SK-N-SH (cell line): ENCODE data around the gene PRSS56.

Source experiments
- MAX ChIP-seq: IDR thresholded peaks from 2 replicates; pipeline ENCODE4 v1.4.0; 2012; ENCODE audit warnings: low read depth
- POLR2AphosphoS5 ChIP-seq: IDR thresholded peaks from 2 replicates; pipeline ENCODE4 v1.6.1; 2012; ENCODE audit warnings: low read depth, low read length
- SMC3 ChIP-seq: IDR thresholded peaks from 2 replicates; pipeline ENCODE4 v1.6.1; 2012; ENCODE audit warnings: low read depth, low read length, improper control_type of control experiment
- TF ChIP-seq, protein P1 (sequence below): fragments of 200-600 bp; sonication (generic); IDR thresholded peaks from 2 replicates; pipeline ENCODE4 v1.6.1; 2017; ENCODE audit warnings: antibody characterized with exemption, mild to moderate bottlenecking, moderate library complexity

GRCh38 chr2:232502911-232503808, 17.0 kb upstream of the PRSS56 start:
- TF ChIP-seq SMC3 (no peak), MAX (no peak), POLR2AphosphoS5 (no peak)
- TF ChIP-seq, protein P1, sequence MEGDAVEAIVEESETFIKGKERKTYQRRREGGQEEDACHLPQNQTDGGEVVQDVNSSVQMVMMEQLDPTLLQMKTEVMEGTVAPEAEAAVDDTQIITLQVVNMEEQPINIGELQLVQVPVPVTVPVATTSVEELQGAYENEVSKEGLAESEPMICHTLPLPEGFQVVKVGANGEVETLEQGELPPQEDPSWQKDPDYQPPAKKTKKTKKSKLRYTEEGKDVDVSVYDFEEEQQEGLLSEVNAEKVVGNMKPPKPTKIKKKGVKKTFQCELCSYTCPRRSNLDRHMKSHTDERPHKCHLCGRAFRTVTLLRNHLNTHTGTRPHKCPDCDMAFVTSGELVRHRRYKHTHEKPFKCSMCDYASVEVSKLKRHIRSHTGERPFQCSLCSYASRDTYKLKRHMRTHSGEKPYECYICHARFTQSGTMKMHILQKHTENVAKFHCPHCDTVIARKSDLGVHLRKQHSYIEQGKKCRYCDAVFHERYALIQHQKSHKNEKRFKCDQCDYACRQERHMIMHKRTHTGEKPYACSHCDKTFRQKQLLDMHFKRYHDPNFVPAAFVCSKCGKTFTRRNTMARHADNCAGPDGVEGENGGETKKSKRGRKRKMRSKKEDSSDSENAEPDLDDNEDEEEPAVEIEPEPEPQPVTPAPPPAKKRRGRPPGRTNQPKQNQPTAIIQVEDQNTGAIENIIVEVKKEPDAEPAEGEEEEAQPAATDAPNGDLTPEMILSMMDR: no peak
